GM23338 (cell line): ENCODE measurements around the gene FKBP10. TPM values are rescaled to one million over a fixed set of nuclear protein-coding genes. Genes with fewer than 3 reads are reported as not detected.
A peak's percentile ranks its signal among the peaks of the same experiment; 100 is the strongest.

Experiments used
- ATAC-seq: fragments of 200-7000 bp; cut with Tn5 transposase; 3 replicates; pipeline ENCODE4 v1.9.1; 2020
- DNase-seq: peaks from one replicate; pipeline ENCODE4 v3.0.0-alpha.2; 2015; ENCODE audit warnings: low spot score
- H2AFZ ChIP-seq: fragments of 200-600 bp; sonication (generic); 2 replicates; pipeline ENCODE4 v1.8.0; 2016; ENCODE audit warnings: antibody characterized with exemption, mild to moderate bottlenecking, moderate library complexity
- H3F3A ChIP-seq: fragments of 200-600 bp; sonication (generic); replicated peaks from 2 replicates; pipeline ENCODE4 v1.8.0; 2017; ENCODE audit warnings: antibody characterized with exemption, mixed run types, low read depth
- H3K27ac ChIP-seq: fragments of 200-600 bp; sonication (generic); 2 replicates; pipeline ENCODE4 v1.6.1; 2016; ENCODE audit warnings: low read depth
- H3K27me3 ChIP-seq: fragments of 200-600 bp; sonication (generic); 2 replicates; pipeline ENCODE4 v1.8.0; 2016; ENCODE audit warnings: mild to moderate bottlenecking, mixed run types, moderate library complexity; ENCODE audit not compliant: insufficient read depth
- H3K36me3 ChIP-seq: fragments of 200-600 bp; sonication (generic); 2 replicates; pipeline ENCODE4 v1.8.0; 2016; ENCODE audit warnings: mild to moderate bottlenecking; ENCODE audit not compliant: insufficient read depth
- H3K4me1 ChIP-seq: fragments of 200-600 bp; sonication (generic); 2 replicates; pipeline ENCODE4 v1.8.0; 2016; ENCODE audit warnings: mild to moderate bottlenecking, moderate library complexity; ENCODE audit not compliant: insufficient read depth
- H3K4me2 ChIP-seq: fragments of 200-600 bp; sonication (generic); 2 replicates; pipeline ENCODE4 v1.7.1; 2017; ENCODE audit warnings: mixed run types
- H3K4me3 ChIP-seq: fragments of 200-600 bp; sonication (generic); 2 replicates; pipeline ENCODE4 v1.6.1; 2016; ENCODE audit warnings: mixed run types
- H3K79me2 ChIP-seq: fragments of 200-600 bp; sonication (generic); replicated peaks from 2 replicates; pipeline ENCODE4 v1.8.0; 2017; ENCODE audit warnings: mild to moderate bottlenecking; ENCODE audit not compliant: insufficient read depth
- H3K9me2 ChIP-seq: fragments of 200-600 bp; sonication (generic); 2 replicates; pipeline ENCODE4 v1.8.0; 2017; ENCODE audit not compliant: insufficient read depth
- H4K20me1 ChIP-seq: fragments of 200-600 bp; sonication (generic); replicated peaks from 2 replicates; pipeline ENCODE4 v1.8.0; 2017; ENCODE audit warnings: mild to moderate bottlenecking; ENCODE audit not compliant: insufficient read depth
- H3K27ac Mint-ChIP-seq: 2 replicates; pipeline ENCODE4 v1.8.0; 2020; ENCODE audit warnings: inconsistent platforms, mild to moderate bottlenecking, moderate library complexity, mixed read lengths
- H3K27me3 Mint-ChIP-seq: 3 replicates; pipeline ENCODE4 v1.8.0; 2022; ENCODE audit warnings: low read depth, mild to moderate bottlenecking, moderate library complexity, mixed read lengths, inconsistent platforms; ENCODE audit not compliant: insufficient read depth, poor library complexity
- H3K36me3 Mint-ChIP-seq: 3 replicates; pipeline ENCODE4 v1.8.0; 2021; ENCODE audit warnings: low read depth, mild to moderate bottlenecking, inconsistent platforms, moderate library complexity, mixed read lengths
- H3K4me1 Mint-ChIP-seq: 3 replicates; pipeline ENCODE4 v1.8.0; 2020; ENCODE audit warnings: mild to moderate bottlenecking, inconsistent platforms, mixed read lengths
- H3K4me3 Mint-ChIP-seq: 3 replicates; pipeline ENCODE4 v1.8.0; 2021; ENCODE audit warnings: moderate library complexity, mild to moderate bottlenecking, inconsistent platforms, mixed read lengths
- H3K9me3 Mint-ChIP-seq: 3 replicates; pipeline ENCODE4 v1.8.0; 2020; ENCODE audit warnings: moderate library complexity, mild to moderate bottlenecking, inconsistent platforms, mixed read lengths
- CREB1 ChIP-seq: fragments of 250-450 bp; sonication (Bioruptor Pico); IDR thresholded peaks from 2 replicates; pipeline ENCODE4 v1.5.0; 2020; ENCODE audit warnings: low read depth, mild to moderate bottlenecking, moderate library complexity
- CTCF ChIP-seq, 2 experiments: fragments of 200-600 bp in 1 of 2; sonication (generic) in 1 of 2; conservative IDR thresholded peaks; 2 replicates each; pipeline versions ENCODE4 v1.5.1 to v1.6.1; 2016 to 2017; ENCODE audit warnings: antibody characterized with exemption in 2 of 2, low read depth in 2 of 2, mild to moderate bottlenecking in 2 of 2, moderate library complexity in 1 of 2
- ETS1 ChIP-seq: IDR thresholded peaks from 2 replicates; pipeline ENCODE4 v1.6.1; 2016; ENCODE audit warnings: antibody characterized with exemption
- EZH2 ChIP-seq: fragments of 200-600 bp; sonication (generic); IDR thresholded peaks from one replicate; pipeline ENCODE4 v1.8.0; 2017; ENCODE audit warnings: antibody characterized with exemption, mild to moderate bottlenecking, low read depth; ENCODE audit not compliant: unreplicated experiment
- EZH2phosphoT487 ChIP-seq: fragments of 200-600 bp; sonication (generic); IDR thresholded peaks from one replicate; pipeline ENCODE4 v1.8.1; 2018; ENCODE audit warnings: antibody characterized with exemption; ENCODE audit not compliant: unreplicated experiment
- JUNB ChIP-seq: IDR thresholded peaks from one replicate; pipeline ENCODE4 v1.6.1; 2016; ENCODE audit warnings: antibody characterized with exemption; ENCODE audit not compliant: unreplicated experiment
- NANOG ChIP-seq: IDR thresholded peaks from 2 replicates; pipeline ENCODE4 v1.6.1; 2016; ENCODE audit warnings: antibody characterized with exemption, borderline replicate concordance
- POLR2AphosphoS5 ChIP-seq: IDR thresholded peaks from 2 replicates; pipeline ENCODE4 v1.6.1; 2016; ENCODE audit warnings: antibody characterized with exemption, low read depth
- REST ChIP-seq: IDR thresholded peaks from one replicate; pipeline ENCODE4 v1.6.1; 2018; ENCODE audit warnings: antibody characterized with exemption; ENCODE audit not compliant: unreplicated experiment
- STAT1 ChIP-seq: IDR thresholded peaks from one replicate; pipeline ENCODE4 v1.6.1; 2016; ENCODE audit warnings: antibody characterized with exemption; ENCODE audit not compliant: unreplicated experiment
- ZNF114 ChIP-seq: fragments of 250-450 bp; sonication (Bioruptor Pico); IDR thresholded peaks from 2 replicates; pipeline ENCODE4 v1.5.0; 2020; ENCODE audit warnings: mild to moderate bottlenecking, moderate library complexity
- ZNF331 ChIP-seq: fragments of 250-450 bp; sonication (Bioruptor Pico); IDR thresholded peaks from 2 replicates; pipeline ENCODE4 v1.5.0; 2020; ENCODE audit warnings: low read depth, mild to moderate bottlenecking, moderate library complexity
- ZNF462 ChIP-seq: fragments of 250-450 bp; sonication (Bioruptor Pico); IDR thresholded peaks from 2 replicates; pipeline ENCODE4 v1.5.0; 2020; ENCODE audit warnings: mild to moderate bottlenecking, moderate library complexity
- polyA plus RNA-seq: library from polyadenylated mRNA; unstranded; fragments of >200 nt; fragmentation: Nextera tagmentation; extraction: Ambion mirVana; gene quantifications from 2 replicates; pipeline ENCODE4 v1.2.1, GENCODE V29; 2016
- total RNA-seq: library from RNA; depleted of rRNA; stranded (reverse); fragments of >200 nt; shearing (Covaris generic); gene quantifications from 2 replicates; pipeline ENCODE4 v1.2.3, GENCODE V29; 2014

The FKBP10 gene
- total and polyA plus RNA-seq, 2 experiments from 2014 or later, result 26.2 to 151 TPM

GRCh38 chr17:41777574-41778188, 35.1 kb upstream of the FKBP10 start:
- Mint-ChIP-seq H3K27me3 (peaks cover 16% of the 10 kb centered on the region), H3K9me3 (no peaks in the 10 kb centered on the region), H3K4me1 (peaks cover 57% of the 10 kb centered on the region), H3K4me3 (no peak overlapping the region), H3K27ac (no peak overlapping the region), H3K36me3 (peaks cover 16% of the 10 kb centered on the region)
- no peak overlapping the region for H3K4me3 ChIP-seq
- H4K20me1 ChIP-seq, result peaks cover 4% of the 10 kb centered on the region
- H3K27ac ChIP-seq, result peak overlapping the region; percentile 81
- peaks cover 81% of the 10 kb centered on the region for H3K79me2 ChIP-seq
- H3K4me1 ChIP-seq, result peaks cover 57% of the 10 kb centered on the region
- H3K27me3 ChIP-seq, result no peaks in the 10 kb centered on the region
- no peaks in the 10 kb centered on the region for H3K36me3 ChIP-seq
- no peak for DNase-seq
- H3K4me2 ChIP-seq, result peak overlapping the region; percentile 26; the same call in 1 of the 2 replicates
- TF ChIP-seq ZNF114 (CRISPR knock-in tag) (no peak), REST (no peak), CTCF (conservative IDR thresholded peaks at IDR 0.05; ENCODE audit: low read depth in 2 of 2) (no peak), ZNF331 (CRISPR knock-in tag) (no peak), ZNF462 (CRISPR knock-in tag) (no peak), JUNB (no peak), CREB1 (CRISPR knock-in tag) (no peak), POLR2AphosphoS5 (no peak), EZH2 (no peak), NANOG (no peak), EZH2phosphoT487 (no peak), STAT1 (no peak), ETS1 (no peak)
- no peak for ATAC-seq
- peaks cover 19% of the 10 kb centered on the region; the same call in 1 of the 2 replicates for H3F3A ChIP-seq
- no peaks in the 10 kb centered on the region for H3K9me2 ChIP-seq
- H2AFZ ChIP-seq, result no peak overlapping the region
